HG03469 (cell line): ENCODE measurements around the gene NFIA.
"Not testable (repeated sequence)": the region's sequence is repeated elsewhere in the genome, so short reads cannot be mapped to it uniquely, and the experiment has no call there.

Experiments
- ATAC-seq: cut with Tn5 transposase; IDR thresholded peaks from one replicate; pipeline ENCODE4 v1.9.1; 2021; ENCODE audit warnings: mild to moderate bottlenecking, moderate library complexity, moderate number of reproducible peaks; ENCODE audit not compliant: unreplicated experiment

NFIA gene

DNA sequence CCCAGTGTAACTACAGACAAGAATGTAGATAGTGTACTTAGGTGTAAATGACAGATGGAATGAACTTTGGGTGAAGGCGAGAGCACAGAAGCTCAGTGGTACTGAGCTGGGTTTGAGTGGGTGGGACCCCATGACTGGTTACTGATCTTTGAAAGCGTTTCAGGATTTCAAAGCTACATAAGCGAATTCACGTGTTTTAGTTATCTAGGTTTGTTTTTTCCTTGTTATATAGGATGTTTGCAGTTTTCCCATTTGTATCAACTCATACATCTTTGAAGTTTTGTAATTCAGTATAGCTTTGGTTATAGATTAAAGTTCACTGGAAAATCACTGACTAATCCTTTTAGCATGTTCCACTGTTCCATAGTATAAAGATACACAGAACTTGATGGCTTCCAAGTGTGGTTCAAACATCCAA lies 182.5 kb downstream of the NFIA start:
- ATAC-seq = no peak

DNA sequence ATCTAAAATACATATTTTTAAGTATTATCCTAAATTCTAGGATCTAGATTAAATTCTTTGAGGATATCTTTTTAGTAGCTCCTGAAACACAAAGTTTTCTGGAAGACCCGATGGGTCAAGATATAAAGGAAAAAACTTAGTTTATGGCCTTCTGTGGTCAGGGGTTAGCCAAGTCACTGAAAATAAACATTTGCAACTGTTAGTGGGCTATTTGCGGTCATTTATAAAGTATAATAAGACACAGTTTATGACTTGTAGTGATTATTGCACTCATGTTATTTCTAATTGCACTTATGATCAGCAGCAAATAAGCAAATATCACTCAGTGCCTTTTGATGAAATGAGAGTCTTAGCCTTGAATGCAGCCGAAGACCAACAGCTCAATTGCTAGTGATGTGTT lies 183.3 kb downstream of the NFIA start:
- ATAC-seq = no peak

DNA sequence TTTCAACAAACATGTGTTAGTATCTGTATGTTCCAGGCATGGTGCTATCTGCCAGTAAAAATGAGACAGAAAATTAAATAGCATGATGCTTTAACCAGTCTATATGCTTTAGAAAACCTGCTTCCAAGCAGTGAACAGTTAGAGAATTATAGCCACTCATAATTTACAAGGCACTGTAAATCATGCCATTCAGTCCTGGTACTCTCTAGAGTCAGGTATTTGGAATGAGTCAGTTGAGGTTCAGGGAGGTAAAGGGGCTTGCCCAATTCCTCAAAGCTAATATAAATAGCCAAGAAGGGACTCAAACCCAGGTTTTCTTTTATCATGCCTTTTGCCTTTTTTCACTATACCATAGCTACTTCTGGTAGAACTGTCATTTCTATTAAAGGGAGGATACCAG lies 184.4 kb downstream of the NFIA start:
- ATAC-seq = no peak

DNA sequence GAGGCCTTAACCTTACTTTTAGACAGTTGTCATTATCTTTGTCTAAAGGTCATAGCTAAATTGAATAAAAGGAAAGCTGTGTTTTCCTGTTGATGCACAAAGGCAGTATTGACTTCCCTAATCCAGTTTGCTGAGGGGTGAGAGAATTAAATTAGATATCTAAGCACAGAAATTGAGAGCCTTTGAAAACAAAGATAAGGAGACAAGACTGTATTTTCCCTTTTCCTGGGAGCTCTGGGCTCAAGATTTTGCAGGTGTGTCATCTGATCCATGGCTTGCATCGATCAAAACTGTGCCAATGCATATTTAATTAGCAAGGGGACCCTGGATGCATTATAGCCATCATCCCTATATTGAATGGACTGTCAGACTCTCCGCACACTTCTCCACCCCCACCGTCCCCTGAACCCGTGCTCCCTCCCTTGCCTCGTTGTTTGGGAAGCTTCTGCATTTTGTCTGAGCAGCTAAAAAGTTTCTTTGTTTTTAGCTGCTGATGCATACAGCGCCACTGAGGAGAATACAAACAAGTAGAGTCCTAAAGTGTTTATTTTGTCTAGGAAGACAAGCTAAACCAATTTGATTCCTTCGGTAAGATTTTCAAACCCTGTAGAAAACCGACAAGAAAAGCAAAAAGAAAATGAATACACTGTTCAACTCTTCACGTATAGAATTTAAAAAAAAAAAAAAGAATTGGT lies 186.3 kb downstream of the NFIA start:
- ATAC-seq = no peak

DNA sequence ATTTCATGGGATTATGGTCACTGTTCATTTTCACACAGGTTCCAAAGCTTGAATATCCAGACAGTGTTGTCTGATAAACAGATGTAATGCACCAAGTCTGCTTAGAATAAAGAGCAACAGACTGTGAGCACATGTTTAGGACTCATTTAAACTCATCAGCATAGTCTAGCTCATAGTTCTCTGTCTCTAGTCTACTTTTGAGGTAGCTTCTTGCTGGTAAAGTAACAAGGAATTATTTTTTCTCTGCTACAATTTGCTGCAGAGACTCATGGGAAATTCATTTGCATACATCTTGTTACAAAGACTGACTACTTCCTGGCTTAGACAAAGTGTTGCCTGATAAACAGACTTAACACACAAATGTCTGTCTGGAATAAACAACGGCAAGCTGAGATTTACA lies 187.2 kb downstream of the NFIA start:
- ATAC-seq = no peak

DNA sequence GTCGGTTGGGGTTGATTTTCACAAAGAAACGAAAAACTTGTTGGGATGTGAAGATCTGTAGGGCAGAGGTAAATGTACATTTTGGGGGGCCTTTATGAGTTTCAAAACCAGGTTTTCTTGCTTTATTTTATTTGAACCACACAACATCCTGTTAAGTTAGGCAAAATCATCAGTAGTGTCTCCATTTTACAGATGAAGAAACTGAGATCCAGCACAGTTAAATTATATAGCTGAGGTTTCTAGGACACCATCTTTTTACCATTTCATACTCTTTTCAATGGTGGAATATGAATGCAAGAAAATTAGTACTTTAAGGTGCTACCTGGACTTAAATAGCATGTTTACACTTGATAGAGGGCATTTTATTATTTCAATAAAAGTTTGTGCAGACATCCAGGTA lies 187.7 kb downstream of the NFIA start:
- ATAC-seq = no peak

DNA sequence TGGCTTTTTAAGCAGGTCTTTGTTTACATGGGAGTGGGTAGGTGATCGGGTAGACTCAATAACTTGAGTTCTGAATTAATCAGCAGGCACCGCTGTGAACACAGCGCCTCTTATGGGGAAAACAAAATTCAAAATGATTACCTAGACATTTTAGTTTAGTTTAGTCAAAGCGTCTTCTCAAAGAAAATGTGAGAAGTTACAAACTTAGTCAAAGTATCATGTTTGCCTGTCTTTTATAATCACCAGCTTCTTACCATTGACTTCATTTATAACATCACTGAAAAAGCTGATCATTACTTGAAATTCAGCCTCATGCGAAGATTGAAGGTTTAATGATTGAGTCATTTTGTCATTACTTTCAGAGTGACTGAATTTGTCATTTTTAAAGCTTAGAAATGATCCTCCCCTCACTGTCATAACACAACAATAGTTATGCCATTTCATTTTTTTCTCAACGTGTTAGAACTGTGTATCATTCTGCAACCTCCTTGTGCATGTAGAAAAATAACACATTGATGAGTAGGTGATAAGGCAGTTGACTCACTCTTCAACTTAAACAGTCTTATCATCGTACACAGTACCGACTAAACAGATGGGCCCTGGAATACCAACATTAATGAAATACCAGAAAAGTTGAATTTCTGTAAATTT lies 188.5 kb downstream of the NFIA start:
- ATAC-seq = no peak

DNA sequence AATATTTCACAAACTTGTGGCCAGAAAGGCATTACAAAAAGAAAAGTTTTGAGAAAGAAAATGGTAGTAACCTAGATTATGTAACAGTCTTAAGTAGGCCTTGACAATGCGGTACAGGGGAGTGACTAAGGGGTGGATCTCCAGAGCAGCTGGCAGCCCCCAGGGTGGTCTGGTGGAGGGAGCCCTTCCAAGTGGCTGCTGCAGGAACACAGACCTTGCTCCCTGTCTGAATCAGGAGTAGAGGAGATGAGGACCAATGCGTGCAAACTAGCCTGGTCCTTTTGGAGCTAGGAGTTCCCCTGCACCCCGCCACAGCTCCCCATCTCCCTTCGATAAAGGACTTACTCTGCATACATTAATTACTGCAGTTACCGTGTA lies 189.0 kb downstream of the NFIA start:
- ATAC-seq = no peak

DNA sequence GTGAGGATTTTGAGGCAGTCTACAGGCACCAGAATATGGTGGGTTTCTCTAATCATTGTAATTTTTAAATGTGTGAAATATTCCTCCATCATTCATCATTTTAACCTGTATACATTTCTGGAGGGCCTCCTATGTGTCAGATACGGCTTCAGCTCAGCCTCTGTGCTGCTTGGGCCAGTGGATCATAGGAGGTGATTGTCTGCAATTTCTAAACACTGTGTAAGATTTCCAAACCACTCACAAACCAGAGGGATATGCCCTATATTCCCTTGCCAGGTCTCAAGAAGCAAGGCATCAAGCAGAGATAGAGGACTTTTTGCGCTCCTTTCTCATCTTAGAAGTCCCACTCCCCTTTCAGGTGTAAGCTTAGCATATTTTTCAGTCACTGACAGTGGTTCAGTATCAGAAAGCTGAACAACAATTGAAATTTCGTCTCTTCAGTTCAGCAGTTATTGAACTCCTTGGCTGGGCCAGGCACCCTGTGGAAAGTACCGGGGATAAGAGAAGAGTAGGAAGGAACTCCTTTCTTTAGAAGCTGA lies 190.9 kb downstream of the NFIA start:
- no peak for ATAC-seq

DNA sequence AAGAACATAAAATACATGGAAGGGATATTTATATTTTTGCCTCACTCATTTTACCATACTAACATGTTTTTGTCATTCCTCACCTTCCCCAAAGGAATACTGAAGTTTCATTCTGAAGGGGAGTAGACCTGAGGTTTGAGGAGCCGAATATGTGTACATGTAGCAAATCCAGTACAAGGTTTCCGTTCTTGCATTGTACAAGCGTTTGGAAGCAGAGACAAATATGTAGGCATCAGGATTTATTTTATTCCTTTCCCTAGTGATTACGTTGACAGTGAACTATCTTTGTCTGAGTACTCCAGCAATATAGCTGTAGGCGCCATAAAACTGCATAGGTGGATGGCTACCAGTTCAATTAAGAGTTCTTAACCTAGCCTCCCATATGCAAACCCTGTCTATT lies 191.5 kb downstream of the NFIA start:
- ATAC-seq = no peak

DNA sequence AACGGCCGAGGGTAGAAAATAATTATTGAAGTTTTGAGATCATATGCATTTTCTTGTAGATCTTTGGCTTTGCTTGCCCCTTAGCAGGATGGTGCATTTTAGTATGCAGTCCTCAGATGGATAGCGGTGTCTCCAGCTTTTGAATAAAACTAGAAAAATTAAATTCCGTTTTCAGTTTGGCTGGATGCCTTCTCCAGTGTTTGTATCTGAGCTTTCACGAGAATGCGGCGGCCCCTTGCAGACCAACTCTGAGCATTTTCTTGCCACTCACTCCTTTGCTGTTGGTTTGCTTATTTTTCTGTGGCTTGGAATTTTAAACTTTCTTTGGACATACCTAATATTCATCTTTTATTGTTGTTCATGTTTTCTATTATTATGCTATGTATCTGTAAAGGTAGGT lies 192.6 kb downstream of the NFIA start:
- ATAC-seq = no peak

DNA sequence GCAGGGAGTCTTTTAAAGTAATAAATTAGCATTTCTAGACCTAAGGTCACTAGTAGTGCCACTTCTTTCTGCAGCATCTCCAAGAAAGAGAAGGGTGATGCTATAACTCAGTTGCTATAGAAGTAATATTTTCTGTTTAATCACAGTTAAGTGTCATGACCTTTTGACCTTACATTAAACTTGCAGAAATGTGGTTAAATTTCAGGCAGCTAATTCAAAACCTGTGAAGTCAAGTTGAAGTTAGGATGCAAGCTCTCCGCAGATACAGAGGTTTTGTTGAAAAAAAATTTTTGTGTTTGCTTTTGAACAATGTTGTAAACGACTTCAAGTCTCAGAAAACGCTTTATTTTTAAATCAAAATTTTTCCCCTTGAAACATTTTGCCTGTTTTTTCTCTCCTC lies 193.9 kb downstream of the NFIA start:
- no peak for ATAC-seq

DNA sequence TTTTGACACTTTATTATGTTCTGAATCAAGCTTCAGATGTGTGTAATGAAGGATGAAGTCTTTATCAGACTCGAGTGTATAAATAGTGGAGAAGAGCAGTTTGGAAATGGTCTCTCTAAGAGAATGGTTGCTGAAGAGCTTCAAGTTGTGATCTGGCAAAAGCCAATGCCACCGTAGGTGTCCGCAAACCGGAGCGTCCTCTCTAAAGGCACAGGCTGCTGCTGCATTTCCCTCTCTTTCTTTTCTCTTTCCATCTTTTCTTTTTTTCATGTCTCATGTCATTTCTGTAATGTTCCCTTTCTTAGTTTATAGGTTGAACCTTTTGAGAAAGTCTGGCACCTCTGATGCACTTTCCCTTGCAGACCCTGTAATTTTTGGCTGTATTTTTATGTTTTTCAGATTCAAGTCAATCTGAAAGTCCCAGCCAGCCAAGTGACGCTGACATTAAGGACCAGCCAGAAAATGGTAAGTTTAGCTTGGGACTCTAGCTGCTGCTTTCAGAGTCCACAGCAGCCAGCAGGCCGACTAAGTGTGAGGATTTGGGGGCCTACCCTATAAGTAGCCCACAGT lies 194.8 kb downstream of the NFIA start:
- ATAC-seq = no peak

DNA sequence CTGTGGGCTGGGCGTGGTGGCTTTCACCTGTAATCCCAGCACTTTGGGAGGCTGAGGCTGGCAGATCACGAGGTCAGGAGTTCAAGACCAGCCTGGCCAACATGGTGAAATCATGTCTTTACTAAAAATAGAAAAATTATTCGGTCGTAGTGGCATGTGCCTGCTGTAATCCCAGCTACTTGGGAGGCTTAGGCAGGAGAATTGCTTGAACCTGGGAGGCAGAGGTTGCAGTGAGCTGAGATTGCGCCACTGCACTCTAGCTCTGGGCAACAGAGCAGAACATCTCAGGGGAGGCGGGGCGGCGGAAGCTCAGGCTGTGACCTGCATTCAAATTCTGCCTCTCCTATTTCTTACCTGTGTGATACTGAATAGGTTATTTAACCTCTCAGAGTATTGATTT lies 196.1 kb downstream of the NFIA start:
- ATAC-seq = not testable (repeated sequence)

DNA sequence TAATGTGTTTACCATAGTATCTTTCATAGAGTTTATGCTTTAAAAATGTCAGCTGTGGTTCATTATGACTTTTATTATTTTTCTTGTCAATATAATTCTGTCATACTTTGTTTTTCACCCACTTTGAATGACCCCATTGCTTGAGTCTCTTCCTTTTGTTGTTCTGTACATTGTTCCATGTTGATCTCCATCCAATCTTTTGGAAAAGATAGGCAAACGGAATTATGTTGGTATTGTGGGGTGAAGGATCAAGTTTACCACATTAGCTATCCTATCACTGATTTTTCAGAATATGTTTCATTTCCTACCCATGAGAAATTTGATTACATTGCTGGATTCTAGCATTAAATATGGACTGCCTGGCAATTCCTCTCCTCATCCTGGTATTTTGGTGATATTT lies 196.6 kb downstream of the NFIA start:
- no peak for ATAC-seq

DNA sequence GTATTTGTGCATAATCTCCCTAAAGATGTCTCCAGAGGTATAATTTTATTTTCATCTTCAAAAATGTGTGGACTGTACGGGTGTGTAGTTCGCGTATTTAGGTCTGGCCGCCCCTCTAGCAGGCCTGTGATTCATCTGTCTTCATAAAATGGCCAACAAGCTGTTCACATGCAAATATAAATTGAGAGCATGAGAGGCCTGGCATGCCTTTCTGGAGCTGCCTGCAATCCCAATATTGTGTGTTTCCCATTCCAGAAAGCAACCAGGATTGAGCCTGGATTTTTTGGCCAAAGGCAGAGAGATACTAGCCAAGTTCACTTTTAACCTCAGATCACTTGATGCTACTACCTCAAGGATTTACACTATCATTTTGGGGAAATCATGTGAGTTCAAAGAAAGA lies 197.2 kb downstream of the NFIA start:
- ATAC-seq = no peak

DNA sequence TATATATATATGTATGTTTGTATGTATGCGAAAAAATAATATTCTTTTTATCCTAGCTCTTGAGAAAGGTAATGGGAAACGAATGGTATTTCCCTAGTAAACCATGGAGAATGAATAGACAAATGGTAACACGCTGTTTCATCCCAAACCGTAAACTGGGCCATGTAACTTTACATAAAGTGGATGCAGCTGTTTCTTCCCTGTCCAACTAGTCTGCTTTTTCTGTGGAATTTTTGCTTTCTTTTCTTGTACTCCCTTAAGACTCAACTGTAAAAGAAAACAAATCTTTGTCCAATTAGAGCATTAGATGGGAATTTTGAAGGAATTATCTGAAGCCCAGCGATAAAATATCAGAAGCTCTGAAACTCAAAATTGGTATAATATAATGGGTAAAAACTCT lies 198.1 kb downstream of the NFIA start:
- no peak for ATAC-seq

DNA sequence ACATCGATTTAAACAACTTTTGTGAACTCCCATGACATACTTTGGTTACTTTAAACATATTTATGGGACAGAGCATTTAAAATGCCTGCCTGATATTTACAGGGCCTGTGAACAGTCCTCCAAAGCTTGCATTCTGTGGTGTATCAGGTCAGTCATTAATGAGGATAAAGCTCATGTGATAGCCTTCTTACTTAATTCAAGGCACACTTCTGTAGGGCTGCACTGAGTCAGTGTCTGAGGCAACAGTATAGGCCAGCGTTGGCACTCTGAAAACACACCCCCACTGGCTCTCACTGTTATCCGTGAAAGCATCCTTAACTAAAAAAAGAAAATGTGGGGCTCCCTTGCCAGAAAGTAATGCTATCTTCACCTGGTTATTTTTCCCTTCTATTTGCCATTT lies 200.0 kb downstream of the NFIA start:
- ATAC-seq = no peak

DNA sequence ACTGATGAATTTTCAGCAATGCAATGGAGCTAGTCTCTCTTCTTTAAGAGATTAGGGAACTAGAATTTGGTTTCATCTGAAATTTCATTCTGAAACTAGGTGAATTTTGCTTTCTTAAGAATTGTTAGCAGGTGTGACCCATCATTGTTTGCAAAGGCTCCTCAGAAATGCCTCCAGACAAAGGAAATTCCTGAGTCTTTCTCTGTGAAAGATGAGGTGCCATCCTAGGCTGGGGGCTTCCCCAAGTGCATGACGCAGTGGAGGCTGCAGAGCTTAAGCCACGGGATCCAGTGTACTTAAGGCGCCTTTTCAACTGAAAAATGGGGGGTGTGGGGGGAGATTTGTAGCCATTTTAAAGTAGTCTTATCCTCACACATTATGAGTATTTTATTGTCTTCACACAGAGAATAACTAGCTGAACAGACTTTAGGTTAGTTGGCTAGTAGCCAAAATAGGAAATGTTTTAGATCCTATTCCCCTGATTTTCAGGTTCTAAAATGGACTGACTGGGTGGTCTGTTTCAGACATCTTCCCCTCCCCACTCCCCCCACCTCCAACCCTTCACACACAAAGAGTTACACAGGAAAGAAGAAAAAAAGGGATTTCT lies 202.0 kb downstream of the NFIA start:
- no peak for ATAC-seq

DNA sequence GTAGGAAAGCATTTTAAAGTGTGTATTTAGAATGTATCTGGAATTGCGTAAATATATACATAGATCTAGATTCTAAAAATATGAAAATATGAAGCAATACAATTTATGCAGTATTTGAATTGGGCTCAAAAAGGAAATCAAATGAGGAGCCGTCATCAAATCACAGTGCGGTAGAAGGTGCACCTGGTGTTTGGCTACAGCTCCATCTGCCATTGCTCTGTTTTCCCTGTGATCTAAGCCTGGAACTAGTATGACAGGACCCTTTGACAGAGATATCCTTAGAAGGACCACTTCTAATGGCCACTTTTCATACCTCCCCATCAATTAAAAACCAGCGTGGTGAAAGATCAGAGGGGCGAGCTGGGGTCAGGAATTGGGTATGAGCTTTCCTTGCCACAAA lies 202.6 kb downstream of the NFIA start:
- ATAC-seq = no peak

DNA sequence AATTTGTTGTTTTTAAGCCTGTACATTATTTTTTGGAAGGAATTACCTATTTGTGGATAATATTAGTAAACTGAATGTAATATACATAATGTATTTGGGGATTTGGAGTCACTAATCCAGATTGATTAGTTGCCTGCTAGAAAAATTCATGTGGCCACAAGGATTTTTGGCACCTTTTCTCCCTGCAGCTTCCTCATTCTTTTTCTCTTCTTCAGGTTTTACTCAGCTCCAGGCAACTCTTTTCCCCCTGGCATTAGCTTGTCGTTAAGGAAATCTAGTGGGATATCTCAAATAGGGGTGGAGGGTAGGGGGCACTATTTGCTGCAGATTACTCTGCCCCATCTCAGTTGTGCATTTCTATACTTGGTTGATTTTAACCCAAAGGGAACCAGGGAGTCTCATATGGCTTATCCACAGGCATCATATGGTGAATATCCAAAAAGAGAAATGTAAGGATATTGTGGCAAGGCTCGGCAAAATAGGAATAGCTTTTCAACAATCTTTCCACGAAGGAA lies 203.1 kb downstream of the NFIA start:
- no peak for ATAC-seq

DNA sequence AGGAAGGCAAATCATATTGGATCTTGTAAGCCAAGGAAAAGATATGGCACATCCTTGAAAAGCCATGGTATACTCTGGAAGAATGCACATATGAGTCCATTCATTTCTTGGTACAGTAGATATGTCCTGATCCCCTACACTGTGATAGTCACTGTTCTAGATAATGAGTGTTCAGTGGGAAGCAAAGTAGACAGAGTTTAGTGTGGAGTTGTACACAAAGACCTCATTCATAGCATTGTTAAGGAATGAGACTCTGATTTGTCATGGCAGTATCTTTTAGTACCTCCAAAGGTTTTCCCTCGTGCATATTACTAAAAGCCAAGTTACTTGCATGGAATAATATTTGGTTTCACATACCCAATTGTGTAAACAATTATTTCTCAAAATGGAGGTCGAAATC lies 204.7 kb downstream of the NFIA start:
- ATAC-seq = no peak
